GM12878 (cell line): Measurements from ENCODE around the gene GABRB2. TPM values are rescaled to one million over a fixed set of nuclear protein-coding genes. Genes with fewer than 3 reads are reported as not detected.

ENCODE experiments used
- ATAC-seq: fragments of 200-7000 bp; cut with Tn5 transposase; 3 replicates; pipeline ENCODE4 v1.9.1; 2020; ENCODE audit warnings: mild to moderate bottlenecking, moderate library complexity
- BruUV-seq: library from RNA; stranded (reverse); fragments of 400-500 nt; replicated peaks from 2 replicates; lab custom pipeline; 2021; lab: Mats Ljungman, UMichigan
- CTCF ChIA-PET: fragments of 300-600 bp; sonication (Branson Sonifier 250); formaldehyde crosslinking; extraction: SDS; loops from one replicate; lab custom pipeline; 2021; ENCODE audit warnings: inconsistent platforms; lab: Yijun Ruan, JAX
- POLR2A ChIA-PET: fragments of 350-600 bp; formaldehyde crosslinking; extraction: SDS; loops from one replicate; lab custom pipeline; 2021; ENCODE audit warnings: inconsistent platforms; lab: Charles Lee
- RAD21 ChIA-PET: fragments of 300-600 bp; sonication (Branson Sonifier 250); formaldehyde crosslinking; loops from one replicate; lab custom pipeline; 2023; ENCODE audit warnings: antibody characterized with exemption; ENCODE audit not compliant: unreplicated experiment; lab: Charles Lee
- SMC1A ChIA-PET: fragments of 300-600 bp; sonication (Branson Sonifier 250); formaldehyde crosslinking; loops from one replicate; lab custom pipeline; 2023; ENCODE audit not compliant: unreplicated experiment, uncharacterized antibody; lab: Charles Lee
- DNase-seq: peaks from one replicate; pipeline ENCODE4 v3.0.0-alpha.2; 2011; ENCODE audit warnings: low read depth, low spot score
- FAIRE-seq: peaks from 3 replicates; lab custom pipeline; 2011; peaks lifted over from hg19 to GRCh38; lab: Jason Lieb, UNC
- H2AFZ ChIP-seq: 2 replicates; pipeline ENCODE4 v1.6.0; 2011; ENCODE audit warnings: low read depth, low read length, control low read depth; ENCODE audit not compliant: control insufficient read depth
- H3K27ac ChIP-seq: 2 replicates; pipeline ENCODE4 v1.5.1; 2011; ENCODE audit warnings: control low read depth; ENCODE audit not compliant: control insufficient read depth, insufficient read depth
- H3K27me3 ChIP-seq, 2 experiments: replicated peaks in 1 of 2; 2 replicates each; pipeline versions ENCODE4 v1.6.0 to v1.6.1; 2011; ENCODE audit warnings: low read length in 1 of 2; ENCODE audit not compliant: control insufficient read depth in 2 of 2, insufficient read depth in 2 of 2
- H3K36me3 ChIP-seq, 2 experiments: 2 replicates each; pipeline ENCODE4 v1.5.1; 2011; ENCODE audit warnings: low read length in 1 of 2; ENCODE audit not compliant: control insufficient read depth in 2 of 2, insufficient read depth in 2 of 2
- H3K4me1 ChIP-seq: 2 replicates; pipeline ENCODE4 v1.6.1; 2011; ENCODE audit warnings: mild to moderate bottlenecking, low read length, moderate library complexity, mixed read lengths; ENCODE audit not compliant: control insufficient read depth, insufficient read depth
- H3K4me2 ChIP-seq: 2 replicates; pipeline ENCODE4 v1.6.0; 2011; ENCODE audit warnings: control low read depth; ENCODE audit not compliant: control insufficient read depth, insufficient read depth
- H3K4me3 ChIP-seq: fragments of 200-600 bp; sonication (generic); 2 replicates; pipeline ENCODE4 v1.5.1; 2016
- H3K79me2 ChIP-seq: 2 replicates; pipeline ENCODE4 v1.6.0; 2011; ENCODE audit warnings: low read length; ENCODE audit not compliant: control insufficient read depth, insufficient read depth
- H3K9ac ChIP-seq: 2 replicates; pipeline ENCODE4 v1.8.0; 2011; ENCODE audit warnings: low read length, control low read depth, mixed read lengths; ENCODE audit not compliant: control insufficient read depth, insufficient read depth
- H3K9me3 ChIP-seq: replicated peaks from 3 replicates; pipeline ENCODE4 v1.5.1; 2011; ENCODE audit warnings: mild to moderate bottlenecking, low read length; ENCODE audit not compliant: control insufficient read depth, insufficient read depth
- H4K20me1 ChIP-seq: 2 replicates; pipeline ENCODE4 v1.6.0; 2011; ENCODE audit not compliant: control insufficient read depth, insufficient read depth
- EED ChIP-seq: sonication (generic); IDR thresholded peaks from 2 replicates; pipeline ENCODE4 v1.6.1; 2016; ENCODE audit warnings: antibody characterized with exemption, low read depth
- FOS ChIP-seq: IDR thresholded peaks from 3 replicates; pipeline ENCODE4 v1.6.1; 2011; ENCODE audit warnings: borderline replicate concordance; ENCODE audit not compliant: insufficient read length; ENCODE audit errors: extremely low read depth
- FOXK2 ChIP-seq: fragments of 450-650 bp; IDR thresholded peaks from 2 replicates; pipeline ENCODE4 v1.6.1; 2017; ENCODE audit warnings: mild to moderate bottlenecking, moderate library complexity
- IKZF1 ChIP-seq: fragments of 450-650 bp; conservative IDR thresholded peaks from 2 replicates; pipeline ENCODE4 v1.6.1; 2017; ENCODE audit warnings: antibody characterized with exemption, mild to moderate bottlenecking
- MAX ChIP-seq: IDR thresholded peaks from 2 replicates; pipeline ENCODE4 v1.6.1; 2012; ENCODE audit warnings: low read depth, low read length, improper control_type of control experiment
- MEF2A ChIP-seq: IDR thresholded peaks from 2 replicates; pipeline ENCODE4 v1.6.1; 2011; ENCODE audit warnings: low read depth, mild to moderate bottlenecking, low read length, moderate library complexity; ENCODE audit not compliant: insufficient read depth
- MTA2 ChIP-seq: fragments of 450-650 bp; IDR thresholded peaks from 2 replicates; pipeline ENCODE4 v1.6.1; 2016; ENCODE audit warnings: low read depth, mild to moderate bottlenecking, moderate library complexity
- RB1 ChIP-seq: fragments of 450-650 bp; formaldehyde crosslinking; IDR thresholded peaks from 2 replicates; pipeline ENCODE4 v1.6.1; 2017; ENCODE audit warnings: mild to moderate bottlenecking, borderline replicate concordance
- TCF3 ChIP-seq: IDR thresholded peaks from 2 replicates; pipeline ENCODE4 v1.6.1; 2012; ENCODE audit warnings: low read depth, mild to moderate bottlenecking, low read length, borderline replicate concordance; ENCODE audit not compliant: insufficient read depth
- ZNF207 ChIP-seq: fragments of 450-650 bp; IDR thresholded peaks from 2 replicates; pipeline ENCODE4 v1.6.1; 2014; ENCODE audit warnings: antibody characterized with exemption, mild to moderate bottlenecking, borderline replicate concordance
- ZNF274 ChIP-seq: IDR thresholded peaks from one replicate; pipeline ENCODE4 v1.8.0; 2011; ENCODE audit not compliant: insufficient read length, insufficient read depth
- ZNF384 ChIP-seq: IDR thresholded peaks from 2 replicates; pipeline ENCODE4 v1.6.1; 2012; ENCODE audit warnings: low read depth, mild to moderate bottlenecking, low read length, improper control_type of control experiment, borderline replicate concordance
- ZNF622 ChIP-seq: fragments of 450-650 bp; IDR thresholded peaks from 2 replicates; pipeline ENCODE4 v1.6.1; 2017; ENCODE audit warnings: mild to moderate bottlenecking, inconsistent platforms
- in situ Hi-C: fragments of 300-500 bp; cut with MboI; formaldehyde crosslinking; loops from 9 replicates; pipeline ENCODE4 v1.14.3; 2018; ENCODE audit warnings: mixed read lengths
- intact Hi-C: fragments of 100-400 bp; cut with micrococcal nuclease; formaldehyde crosslinking; loops from one replicate; pipeline ENCODE4 v1.14.2; 2022; ENCODE audit not compliant: unreplicated experiment
- polyA plus RNA-seq, 11 experiments: library from polyadenylated mRNA; depleted of rRNA in 4 of 11; unstranded in 6 of 11; stranded (reverse) in 5 of 11; fragments of >200 nt; fragmentation: Nextera tagmentation in 4 of 11; fragmentation: Illumina TruSeq in 1 of 11; extraction: Ambion mirVana in 4 of 11; extraction: Trizol in 1 of 11; gene quantifications; 1 replicate in 1 of 11; 2 replicates in 10 of 11; pipeline versions ENCODE4 v1.2.1 to v1.2.3, GENCODE V29; 2011 to 2016; ENCODE audit warnings: inconsistent platforms in 2 of 11, missing spikeins in 2 of 11, low read depth in 1 of 11
- total RNA-seq, 4 experiments: library from RNA; depleted of rRNA in 3 of 4; stranded (reverse); fragments of >200 nt in 3 of 4; fragmentation: Illumina TruSeq in 1 of 4; extraction: Trizol in 1 of 4; gene quantifications; 2 replicates each; pipeline versions ENCODE4 v1.2.1 to v1.2.3, GENCODE V29; 2013 to 2021

Gene GABRB2
- total and polyA plus RNA-seq, 10 of the 15 experiments (the other 5 are each of a cell fraction or from before 2014, with no cell fraction given), result 0.12 to 0.85 (median 0.43) TPM

GRCh38 chr5:161273410-161273809, 273.1 kb downstream of the GABRB2 start:
- SMC1A ChIA-PET, result no interaction called here
- Histone ChIP-seq H2AFZ (no peak overlapping the region), H3K79me2 (no peaks in the 10 kb centered on the region), H3K36me3 (no peaks in the 10 kb centered on the region), H3K4me2 (no peak overlapping the region), H3K9me3 (no peaks in the 10 kb centered on the region), H3K4me1 (no peaks in the 10 kb centered on the region), H3K27ac (no peak overlapping the region), H4K20me1 (no peaks in the 10 kb centered on the region), H3K9ac (no peak overlapping the region), H3K27me3 (no peaks in the 10 kb centered on the region), H3K4me3 (no peak overlapping the region)
- POLR2A ChIA-PET, result no interaction called here
- intact Hi-C loops, result no loop called here
- FAIRE-seq, result no peak
- in situ Hi-C loops, result no loop called here
- CTCF ChIA-PET, result interaction anchor here (0.6 to 1.2 kb wide), 2 partner anchors 16 to 471 kb away, joined by 3 read pairs; no protein-coding TSS in a partner anchor
- no peak for ATAC-seq
- RAD21 ChIA-PET, result no interaction called here
- no peak for DNase-seq
- BruUV-seq, result no TSS peak
- TF ChIP-seq ZNF207, result no peak
- TF ChIP-seq ZNF622, result no peak
- no peak for TF ChIP-seq MEF2A
- TF ChIP-seq MAX, result no peak
- TF ChIP-seq FOXK2, result no peak
- no peak for TF ChIP-seq EED
- no peak for TF ChIP-seq MTA2
- no peak for TF ChIP-seq TCF3
- no peak for TF ChIP-seq ZNF384
- TF ChIP-seq RB1, result no peak
- no peak for TF ChIP-seq FOS
- no peak for TF ChIP-seq IKZF1
- TF ChIP-seq ZNF274, result no peak
- TF ChIP-seq, all 136 proteins: peak for 0
